CD4-positive, CD25-positive, alpha-beta regulatory T cell (primary cell): Measurements from ENCODE around the gene PICK1. TPM values are rescaled to one million over a fixed set of nuclear protein-coding genes. Genes with fewer than 3 reads are reported as not detected.

Experiments
- ATAC-seq, 2 donors: fragments of 150-1000 bp; cut with Tn5 transposase; one replicate each; pipeline ENCODE4 v1.10.0; 2021; ENCODE audit warnings: low read depth in 2 of 2, moderate number of reproducible peaks in 2 of 2, moderate library complexity in 1 of 2
- DNase-seq, 3 donors: peaks; one replicate each; pipeline versions ENCODE4 v3.0.0 to v3.0.0-alpha.2; 2012 to 2022; ENCODE audit warnings: mixed read lengths in 1 of 3
- H3K27ac ChIP-seq: one replicate; pipeline ENCODE4 v1.7.0; 2013; ENCODE audit warnings: mild to moderate bottlenecking, low read length; ENCODE audit not compliant: insufficient read depth, poor library complexity, severe bottlenecking
- H3K27me3 ChIP-seq: one replicate; pipeline ENCODE4 v1.7.0; 2013; ENCODE audit warnings: low read length; ENCODE audit not compliant: control insufficient read depth, insufficient read depth
- H3K36me3 ChIP-seq: one replicate; pipeline ENCODE4 v1.7.0; 2013; ENCODE audit warnings: mild to moderate bottlenecking, low read length, moderate library complexity; ENCODE audit not compliant: control insufficient read depth, insufficient read depth
- H3K4me1 ChIP-seq: 2 replicates; pipeline ENCODE4 v1.7.0; 2013; ENCODE audit warnings: mild to moderate bottlenecking, low read length; ENCODE audit not compliant: insufficient read depth, control insufficient read depth, poor library complexity, severe bottlenecking
- H3K4me3 ChIP-seq: one replicate; pipeline ENCODE4 v1.7.0; 2013; ENCODE audit warnings: low read depth, mild to moderate bottlenecking, low read length, moderate library complexity
- H3K9me3 ChIP-seq, 2 experiments: 1 replicate in 1 of 2; 2 replicates in 1 of 2; pipeline ENCODE4 v1.7.0; 2013; ENCODE audit warnings: low read length in 2 of 2, mild to moderate bottlenecking in 1 of 2, moderate library complexity in 1 of 2; ENCODE audit not compliant: control insufficient read depth in 2 of 2
- H3K27ac Mint-ChIP-seq, 3 donors: one replicate each; pipeline ENCODE4 v1.8.0; 2020 to 2022; ENCODE audit warnings: mild to moderate bottlenecking in 3 of 3, mixed read lengths in 3 of 3, moderate library complexity in 2 of 3
- H3K27me3 Mint-ChIP-seq: one replicate; pipeline ENCODE4 v1.8.0; 2022; ENCODE audit warnings: mild to moderate bottlenecking, mixed read lengths
- H3K36me3 Mint-ChIP-seq: one replicate; pipeline ENCODE4 v1.8.0; 2020; ENCODE audit warnings: mixed read lengths
- H3K4me1 Mint-ChIP-seq, 4 donors: one replicate each; pipeline ENCODE4 v1.8.0; 2020 to 2022; ENCODE audit warnings: mixed read lengths in 4 of 4, mild to moderate bottlenecking in 1 of 4
- H3K4me3 Mint-ChIP-seq, 4 donors: one replicate each; pipeline ENCODE4 v1.8.0; 2020 to 2022; ENCODE audit warnings: mild to moderate bottlenecking in 4 of 4, mixed read lengths in 4 of 4, moderate library complexity in 3 of 4
- H3K9me3 Mint-ChIP-seq, 7 donors: one replicate each; pipeline ENCODE4 v1.8.0; 2020 to 2022; ENCODE audit warnings: mixed read lengths in 7 of 7, mild to moderate bottlenecking in 3 of 7, moderate library complexity in 2 of 7
- polyA plus RNA-seq, 4 donors: library from polyadenylated mRNA; unstranded; fragments of 300-500 nt; fragmentation: Illumina TruSeq; gene quantifications; one replicate each; pipeline ENCODE4 v1.2.3, GENCODE V29; 2021
- total RNA-seq: library from RNA; stranded (reverse); gene quantifications from one replicate; pipeline ENCODE4 v1.2.3, GENCODE V29; 2022

Gene PICK1
- total and polyA plus RNA-seq, 5 donors from 2014 or later = 4.5 to 23.0 (median 7.0) TPM

DNA sequence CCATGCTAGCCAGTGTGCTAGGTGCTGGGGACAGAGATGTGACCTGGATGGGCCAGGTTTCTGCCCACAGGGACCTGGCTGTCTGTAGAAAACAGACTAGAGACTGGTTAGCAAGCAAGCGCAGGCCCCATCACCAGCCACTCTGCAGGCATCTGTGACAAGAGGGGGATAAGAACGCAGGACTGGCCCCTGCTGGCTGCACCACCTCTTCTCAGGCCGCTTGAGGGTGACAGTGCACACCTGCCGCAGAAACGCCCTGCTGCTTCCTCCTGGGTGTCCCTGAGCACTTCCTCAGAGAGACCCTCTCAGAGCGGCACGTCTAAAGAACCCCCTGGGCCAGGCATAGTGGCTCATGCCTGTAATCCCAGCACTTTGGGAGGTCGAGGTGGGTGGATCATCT lies 5.9 kb upstream of the PICK1 start:
- DNase-seq = no peak
- no peak for ATAC-seq
- H3K36me3 ChIP-seq = no peaks in the 10 kb centered on the region
- no peak overlapping the region for H3K4me3 ChIP-seq
- Mint-ChIP-seq H3K4me3 (no peak overlapping the region), H3K36me3 (no peaks in the 10 kb centered on the region), H3K4me1 (peaks cover 0 to 5% (median 0%) of the 10 kb centered on the region in 4 donors), H3K27ac (no peak overlapping the region), H3K9me3 (no peaks in the 10 kb centered on the region), H3K27me3 (peaks cover 18% of the 10 kb centered on the region)
- H3K9me3 ChIP-seq = no peaks in the 10 kb centered on the region
- peaks cover 6% of the 10 kb centered on the region for H3K4me1 ChIP-seq
- H3K27ac ChIP-seq = no peak overlapping the region
- no peaks in the 10 kb centered on the region for H3K27me3 ChIP-seq

DNA sequence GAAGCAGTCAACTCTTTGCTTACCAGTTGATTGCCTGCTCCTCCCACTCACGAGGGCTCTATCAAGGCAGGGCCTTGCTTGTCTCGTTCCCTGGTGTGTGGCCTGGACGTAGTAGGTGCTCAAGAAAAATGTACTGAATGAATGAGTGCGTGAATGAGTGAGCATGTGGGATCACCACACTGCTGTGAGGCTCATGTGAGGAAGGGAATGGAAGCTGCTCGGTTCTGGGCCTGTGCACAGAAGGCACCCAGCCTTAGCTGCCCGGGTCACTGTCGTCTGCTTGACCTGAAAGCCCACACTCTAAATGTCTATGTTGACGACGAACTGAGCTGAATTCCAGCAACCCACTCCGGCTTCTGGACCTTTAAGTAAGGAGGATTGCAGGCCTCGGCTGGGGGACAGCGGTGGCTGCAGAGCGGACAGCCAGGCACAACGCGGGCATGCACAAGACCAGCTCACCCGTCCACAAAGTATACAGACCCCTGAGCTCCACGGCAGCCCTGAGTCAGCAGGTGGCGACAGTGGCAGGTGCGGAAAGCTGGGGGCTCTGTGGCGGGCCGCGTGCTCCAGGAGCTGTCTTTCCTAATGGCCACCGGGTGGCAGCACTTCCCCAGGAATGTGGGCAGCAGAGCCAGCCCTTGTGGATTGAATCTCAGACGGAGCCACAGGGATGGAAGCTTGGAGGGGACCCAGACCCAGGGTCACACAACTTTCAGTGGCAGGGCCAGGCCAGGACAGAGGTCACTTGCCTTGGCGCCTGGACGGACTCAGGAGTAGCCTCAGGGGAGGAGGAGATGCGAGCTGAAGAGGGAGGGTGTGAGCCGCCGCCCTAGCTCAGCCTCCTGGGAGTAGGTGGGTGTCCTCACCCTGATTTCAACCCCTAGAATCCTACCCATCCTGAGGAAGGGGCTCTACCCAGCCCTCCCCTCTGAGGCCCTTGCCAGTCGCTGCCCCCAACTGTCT lies 5.0 kb upstream of the PICK1 start:
- no peaks in the 10 kb centered on the region for H3K27me3 ChIP-seq
- H3K36me3 ChIP-seq = no peaks in the 10 kb centered on the region
- peaks cover 0 to 2% (median 0%) of the 10 kb centered on the region in 7 donors for H3K9me3 Mint-ChIP-seq
- H3K4me3 Mint-ChIP-seq = peak overlapping the region in 2 of 4 donors; percentile 8 to 88
- peaks cover 14% of the 10 kb centered on the region for H3K27me3 Mint-ChIP-seq
- H3K4me3 ChIP-seq = no peak overlapping the region
- H3K27ac Mint-ChIP-seq = peak overlapping the region in 1 of 3 donors; percentile 64
- H3K27ac ChIP-seq = no peak overlapping the region
- peak; percentile 76 to 79 for ATAC-seq
- peak; percentile 62 to 77 (median 76) for DNase-seq
- no peaks in the 10 kb centered on the region for H3K9me3 ChIP-seq
- H3K4me1 Mint-ChIP-seq = peaks cover 0 to 14% (median 4%) of the 10 kb centered on the region in 4 donors
- peaks cover 14% of the 10 kb centered on the region for H3K4me1 ChIP-seq
- H3K36me3 Mint-ChIP-seq = no peaks in the 10 kb centered on the region

DNA sequence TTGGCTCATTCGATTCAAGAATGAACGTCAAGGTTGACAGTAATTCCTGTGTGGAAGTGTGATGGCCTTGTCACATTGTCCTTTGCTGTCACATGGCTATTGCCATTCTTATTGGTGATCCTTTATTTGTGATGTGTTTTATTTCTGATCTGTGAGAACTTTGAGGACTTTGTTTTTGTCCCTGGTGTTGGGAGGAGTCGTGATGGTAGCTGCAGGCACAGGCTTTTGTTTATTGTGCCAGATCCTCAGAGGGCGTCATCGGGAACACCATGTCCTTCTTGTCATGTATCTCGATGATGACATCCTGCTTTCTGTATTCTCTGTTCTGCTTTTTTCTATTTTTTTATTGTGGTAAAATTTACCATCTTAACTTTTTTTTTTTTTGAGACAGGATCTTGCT lies 5.6 kb downstream of the PICK1 start:
- no peaks in the 10 kb centered on the region for H3K27me3 ChIP-seq
- no peaks in the 10 kb centered on the region for H3K4me1 ChIP-seq
- DNase-seq (no peak), ATAC-seq (no peak)
- no peaks in the 10 kb centered on the region for H3K9me3 ChIP-seq
- no peaks in the 10 kb centered on the region for H3K27me3 Mint-ChIP-seq
- no peak overlapping the region for H3K4me3 ChIP-seq
- H3K4me3 Mint-ChIP-seq = no peak overlapping the region
- H3K9me3 Mint-ChIP-seq = no peaks in the 10 kb centered on the region
- no peak overlapping the region for H3K27ac ChIP-seq
- no peak overlapping the region for H3K27ac Mint-ChIP-seq
- H3K4me1 Mint-ChIP-seq = peaks cover 5 to 6% (median 5%) of the 10 kb centered on the region in 4 donors
- H3K36me3 Mint-ChIP-seq = peaks cover 30% of the 10 kb centered on the region
- peaks cover 28% of the 10 kb centered on the region for H3K36me3 ChIP-seq

DNA sequence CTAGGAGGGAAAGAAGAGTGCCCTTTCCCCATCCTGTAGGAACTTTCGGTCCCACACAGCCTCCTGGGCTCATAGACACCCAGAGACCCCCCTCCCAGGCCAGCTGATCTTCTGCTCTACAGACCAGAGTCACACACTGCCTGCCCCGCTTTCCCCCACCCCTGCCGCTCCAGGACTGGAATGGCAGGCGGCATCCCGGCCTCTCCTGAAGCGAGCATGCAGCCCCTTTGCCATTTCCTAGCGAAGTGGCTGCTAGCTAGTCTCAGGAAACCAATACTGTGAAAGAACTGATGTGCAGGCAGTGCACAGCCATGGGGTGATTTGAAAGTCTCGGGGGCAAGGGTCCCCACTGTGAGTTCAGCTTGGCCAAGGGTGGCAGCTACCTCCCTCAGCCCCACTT lies 8.3 kb downstream of the PICK1 start:
- no peaks in the 10 kb centered on the region for H3K4me1 ChIP-seq
- no peak for ATAC-seq
- H3K36me3 ChIP-seq = peaks cover 38% of the 10 kb centered on the region
- H3K27me3 ChIP-seq = no peaks in the 10 kb centered on the region
- Mint-ChIP-seq H3K27ac (no peak overlapping the region), H3K36me3 (peaks cover 35% of the 10 kb centered on the region), H3K4me3 (no peak overlapping the region), H3K27me3 (no peaks in the 10 kb centered on the region), H3K9me3 (peaks cover 0 to 2% (median 0%) of the 10 kb centered on the region in 7 donors), H3K4me1 (peaks cover 0 to 5% (median 1%) of the 10 kb centered on the region in 4 donors)
- no peaks in the 10 kb centered on the region for H3K9me3 ChIP-seq
- no peak for DNase-seq
- no peak overlapping the region for H3K27ac ChIP-seq
- H3K4me3 ChIP-seq = no peak overlapping the region

DNA sequence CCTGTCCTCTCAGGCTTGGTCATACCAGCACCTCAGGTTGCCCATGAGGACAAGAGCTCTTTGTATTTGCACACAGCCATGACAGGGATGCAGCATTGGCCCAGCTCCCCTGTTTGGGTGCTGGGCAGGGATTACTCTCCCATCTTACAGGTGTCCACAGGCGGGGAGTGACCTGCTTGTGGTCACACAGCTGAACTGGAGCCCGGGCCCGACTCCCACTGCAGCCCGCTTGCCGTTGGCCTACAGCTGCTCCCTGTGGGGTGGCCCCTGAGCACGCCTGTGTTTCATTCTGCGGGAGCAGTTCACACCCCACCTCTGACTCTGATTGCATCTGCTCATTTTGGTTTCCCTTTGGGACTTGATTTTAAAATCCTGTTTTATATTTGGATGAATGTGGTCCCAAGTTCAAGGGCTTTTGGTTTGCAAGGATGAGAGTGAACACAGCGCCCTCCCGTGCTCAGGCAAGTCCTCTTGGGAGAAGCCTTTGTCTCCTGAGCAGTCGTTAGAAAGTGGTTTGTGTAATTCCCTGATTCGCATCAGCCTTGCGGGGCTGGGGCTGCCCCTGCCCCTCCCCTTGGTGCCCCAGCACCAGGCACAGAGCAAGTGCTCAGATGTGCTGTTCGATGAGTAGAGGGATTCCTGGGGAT lies 9.3 kb downstream of the PICK1 start:
- Mint-ChIP-seq H3K4me3 (no peak overlapping the region), H3K27ac (no peak overlapping the region), H3K4me1 (peaks cover 0 to 5% (median 1%) of the 10 kb centered on the region in 4 donors), H3K36me3 (peaks cover 33% of the 10 kb centered on the region), H3K27me3 (no peaks in the 10 kb centered on the region), H3K9me3 (peaks cover 0 to 2% (median 0%) of the 10 kb centered on the region in 7 donors)
- H3K36me3 ChIP-seq = peaks cover 40% of the 10 kb centered on the region
- DNase-seq = no peak
- no peak overlapping the region for H3K4me3 ChIP-seq
- H3K27ac ChIP-seq = no peak overlapping the region
- H3K4me1 ChIP-seq = no peaks in the 10 kb centered on the region
- ATAC-seq = no peak
- H3K9me3 ChIP-seq = no peaks in the 10 kb centered on the region
- no peaks in the 10 kb centered on the region for H3K27me3 ChIP-seq

DNA sequence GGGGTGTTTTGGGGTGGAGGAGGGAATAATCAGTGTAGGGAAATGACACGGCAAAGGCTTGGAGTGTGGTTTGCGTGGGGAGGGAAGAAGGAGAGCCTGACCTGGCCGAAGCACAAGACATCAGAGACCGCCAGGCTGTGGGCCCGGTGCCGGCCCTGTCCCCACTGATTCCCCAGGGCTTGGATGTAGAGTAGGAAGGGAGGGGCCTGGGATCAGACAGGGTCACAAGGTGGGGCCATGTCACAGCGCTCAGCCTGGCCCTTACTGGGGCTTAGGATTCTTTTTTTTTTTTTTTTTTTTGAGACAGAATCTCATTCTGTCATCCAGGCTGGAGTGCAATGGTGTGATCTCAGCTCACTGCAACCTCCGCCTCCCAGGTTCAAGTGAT lies 9.8 kb downstream of the PICK1 start:
- Histone ChIP-seq H3K27me3 (no peaks in the 10 kb centered on the region), H3K4me1 (no peaks in the 10 kb centered on the region), H3K36me3 (peaks cover 40% of the 10 kb centered on the region), H3K9me3 (no peaks in the 10 kb centered on the region), H3K27ac (no peak overlapping the region), H3K4me3 (no peak overlapping the region)
- Mint-ChIP-seq H3K36me3 (peaks cover 29% of the 10 kb centered on the region), H3K27ac (no peak overlapping the region), H3K4me1 (peaks cover 0 to 3% (median 0%) of the 10 kb centered on the region in 4 donors), H3K9me3 (peaks cover 0 to 2% (median 0%) of the 10 kb centered on the region in 7 donors), H3K27me3 (no peaks in the 10 kb centered on the region), H3K4me3 (no peak overlapping the region)
- ATAC-seq (no peak), DNase-seq (no peak)

DNA sequence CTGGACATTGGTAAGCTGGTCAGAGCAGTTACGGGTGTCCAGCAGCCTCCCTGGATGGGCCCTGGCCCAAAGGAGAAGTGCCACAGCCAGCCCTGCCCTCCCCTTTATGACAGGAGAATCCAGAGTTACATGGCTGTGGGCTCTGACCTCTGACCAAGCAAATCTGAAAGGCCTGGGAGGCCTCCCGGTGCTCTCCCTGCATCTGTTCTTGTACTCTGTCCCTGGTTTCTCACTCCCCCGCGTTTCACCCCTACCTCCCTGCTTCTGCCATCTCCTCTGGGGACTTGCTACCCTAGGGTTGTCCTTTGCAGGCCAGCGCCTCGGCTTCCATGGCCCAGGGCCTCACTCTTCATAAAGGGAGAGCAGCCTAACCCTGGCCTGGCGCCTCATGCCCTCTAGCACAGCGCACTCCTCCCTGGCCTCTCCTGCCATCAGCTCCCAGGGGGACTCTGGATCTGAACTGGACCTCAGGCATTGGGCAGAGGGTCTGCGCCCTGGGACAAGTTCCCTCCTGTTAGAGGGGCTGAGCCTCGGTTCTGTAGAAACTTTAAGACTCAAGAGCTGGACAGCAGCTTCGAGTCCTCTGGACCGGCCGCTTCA lies 10.7 kb downstream of the PICK1 start:
- H3K27ac Mint-ChIP-seq = no peak overlapping the region
- H3K36me3 Mint-ChIP-seq = peaks cover 31% of the 10 kb centered on the region
- peaks cover 37% of the 10 kb centered on the region for H3K36me3 ChIP-seq
- H3K4me3 ChIP-seq = no peak overlapping the region
- ATAC-seq (no peak), DNase-seq (no peak)
- H3K27me3 Mint-ChIP-seq = no peaks in the 10 kb centered on the region
- no peaks in the 10 kb centered on the region for H3K27me3 ChIP-seq
- no peak overlapping the region for H3K4me3 Mint-ChIP-seq
- no peaks in the 10 kb centered on the region for H3K9me3 ChIP-seq
- H3K9me3 Mint-ChIP-seq = peaks cover 0 to 2% (median 0%) of the 10 kb centered on the region in 7 donors
- no peaks in the 10 kb centered on the region for H3K4me1 ChIP-seq
- H3K4me1 Mint-ChIP-seq = no peaks in the 10 kb centered on the region
- H3K27ac ChIP-seq = no peak overlapping the region
